Cardiac septum (tissue), 1 donor: Measurements from ENCODE around the gene TSPOAP1. TPM values are rescaled to one million over a fixed set of nuclear protein-coding genes. Genes with fewer than 3 reads are reported as not detected.

ENCODE experiments used
- DNase-seq: peaks from one replicate; pipeline ENCODE4 v3.0.0-alpha.2; 2020; ENCODE audit warnings: low spot score
- intact Hi-C: fragments of 100-400 bp; cut with DNase I; formaldehyde crosslinking; loops from one replicate; pipeline ENCODE4 v1.14.0; 2022
- total RNA-seq: library from RNA; stranded (reverse); fragmentation: NEBNext Ultra II Directional; extraction: Animal tissue kit (Norgen Biotek cat#: 25700); gene quantifications from one replicate; pipeline ENCODE4 v1.2.1, GENCODE V29; 2021
- donor health status: DM: no; HTN: no; CAD: no.

The TSPOAP1 gene
- total RNA-seq, 1 donor from 2014 or later, result 10.7 TPM

DNA sequence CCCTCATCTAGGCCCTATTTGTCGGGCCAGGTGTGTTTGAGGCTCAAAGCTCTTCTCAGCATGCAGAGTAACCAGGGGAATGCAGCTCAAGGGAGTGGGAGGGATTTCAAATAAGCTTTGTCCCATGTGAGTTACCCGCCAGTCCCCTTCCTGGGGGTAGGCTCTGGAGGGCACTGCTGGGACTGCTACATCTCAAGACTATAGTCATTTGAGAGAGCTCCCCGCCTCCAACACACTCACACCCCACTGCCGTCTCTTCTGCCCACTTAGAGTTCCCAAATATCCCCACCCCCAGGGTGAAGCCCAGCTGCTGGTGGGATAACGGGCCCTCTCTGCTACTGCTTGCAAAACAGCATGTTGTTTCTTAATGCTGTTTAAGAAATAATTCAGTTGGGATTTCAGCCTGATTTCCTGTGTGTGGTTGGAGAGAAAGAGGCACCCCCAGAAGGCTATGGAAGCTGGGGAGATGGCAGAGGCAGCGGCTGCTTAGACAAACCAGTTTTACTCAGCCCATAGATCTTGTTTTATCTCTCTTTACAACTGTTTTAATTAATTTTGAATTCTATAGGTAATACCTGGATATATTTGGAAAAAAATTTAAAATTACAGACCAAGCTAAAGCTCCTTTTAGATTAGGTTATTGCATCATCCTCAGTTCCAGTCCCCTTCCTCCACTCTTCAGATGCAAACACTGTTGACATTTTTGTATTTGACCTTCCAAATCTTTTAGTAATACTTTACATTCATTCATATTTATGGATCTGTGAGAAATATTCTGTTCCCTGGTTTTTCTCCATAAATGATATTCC is 43.8 kb downstream of the TSPOAP1 start:
- intact Hi-C loops, result no loop called here
- DNase-seq, result no peak

DNA sequence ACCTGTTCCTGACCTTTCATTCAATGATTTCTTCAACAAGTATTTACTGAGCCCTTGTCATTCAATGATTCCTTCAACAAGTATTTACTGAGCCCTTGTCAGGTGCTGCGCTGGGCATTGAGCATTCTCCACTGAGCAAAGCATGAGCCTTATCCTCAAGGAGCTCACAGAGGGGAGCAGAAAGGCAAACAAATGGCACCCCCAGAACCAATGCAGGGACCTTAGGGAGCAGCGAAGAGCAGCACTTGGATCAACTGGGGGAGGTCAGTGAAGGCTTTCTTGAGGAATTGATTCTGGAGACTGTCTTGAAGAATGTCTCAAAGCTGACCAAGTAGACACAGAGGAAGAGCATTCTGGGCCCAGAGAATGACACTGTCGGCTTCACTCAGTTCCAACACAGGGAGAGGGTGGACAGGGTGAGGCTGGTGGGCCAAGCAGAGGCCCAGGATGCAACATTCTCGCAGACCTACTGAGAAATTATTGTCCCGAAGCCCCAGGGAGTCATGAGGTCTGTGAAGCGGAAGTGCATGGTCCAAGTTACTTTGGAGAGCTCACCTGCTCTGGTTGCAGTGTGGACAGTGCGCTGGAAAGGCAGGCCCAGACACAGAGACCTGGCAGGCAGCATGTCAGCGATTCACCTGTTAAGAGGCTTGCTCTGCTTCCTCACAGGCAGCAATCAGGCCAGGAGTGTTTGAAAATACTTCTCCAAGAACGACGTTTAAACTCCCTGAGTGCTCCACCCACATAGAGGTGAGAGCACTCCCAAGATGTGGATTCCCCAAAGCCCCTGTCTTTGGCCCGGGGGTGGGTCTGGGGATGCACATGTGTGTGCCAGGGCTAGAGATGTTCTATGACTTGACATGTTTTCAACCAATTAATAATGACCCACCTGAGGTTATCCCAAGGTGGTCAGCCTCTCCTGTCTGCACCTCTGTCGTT is 44.7 kb downstream of the TSPOAP1 start:
- no peak for DNase-seq
- intact Hi-C loops, result no loop called here

DNA sequence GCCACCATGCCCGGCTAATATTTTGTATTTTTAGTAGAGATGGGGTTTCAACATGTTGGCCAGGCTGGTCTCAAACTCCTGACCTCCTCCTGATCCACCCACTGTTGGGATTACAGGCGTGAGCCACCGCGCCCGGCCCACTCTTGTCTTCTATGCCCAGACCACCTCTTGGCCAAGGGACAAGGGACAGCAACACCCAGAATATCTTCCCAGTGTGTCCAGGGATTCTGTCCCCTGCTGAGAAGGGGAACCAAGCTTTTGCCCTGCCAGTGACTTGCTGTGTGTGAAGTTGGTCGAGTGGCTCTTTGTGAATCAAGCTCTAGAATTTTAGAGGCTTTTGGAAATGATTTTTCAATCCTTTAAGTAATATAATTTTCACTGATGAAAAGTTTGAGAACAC is 46.2 kb downstream of the TSPOAP1 start:
- no peak for DNase-seq

DNA sequence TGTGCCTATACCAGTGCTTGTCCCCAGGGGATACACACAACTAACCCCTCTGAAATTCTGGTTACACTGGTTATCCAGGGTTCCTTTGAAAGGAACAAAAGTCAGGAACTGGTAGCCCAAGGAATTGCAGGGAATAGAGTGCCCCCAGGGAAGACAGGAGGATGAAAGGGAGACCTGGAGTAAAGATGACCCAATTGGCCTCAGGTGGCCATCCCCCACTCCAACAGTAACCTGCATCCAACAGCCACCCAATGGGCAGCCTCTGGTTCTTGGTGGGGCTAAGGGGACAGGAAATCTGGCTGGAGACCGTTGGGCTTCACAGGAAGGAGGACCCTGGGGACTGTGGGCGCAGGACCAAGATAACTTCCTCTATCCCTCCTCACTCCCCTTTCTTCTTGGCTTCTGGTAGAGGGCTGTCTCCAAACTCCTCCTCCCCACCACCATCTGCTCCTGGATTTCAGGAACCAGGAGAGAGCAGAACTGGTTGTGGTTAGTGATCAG is 47.0 kb downstream of the TSPOAP1 start:
- DNase-seq, result no peak
- intact Hi-C loops, result no loop called here

More for the DNA sequence above, 46.2 kb downstream of the TSPOAP1 start:
- intact Hi-C loops, result no loop called here

DNA sequence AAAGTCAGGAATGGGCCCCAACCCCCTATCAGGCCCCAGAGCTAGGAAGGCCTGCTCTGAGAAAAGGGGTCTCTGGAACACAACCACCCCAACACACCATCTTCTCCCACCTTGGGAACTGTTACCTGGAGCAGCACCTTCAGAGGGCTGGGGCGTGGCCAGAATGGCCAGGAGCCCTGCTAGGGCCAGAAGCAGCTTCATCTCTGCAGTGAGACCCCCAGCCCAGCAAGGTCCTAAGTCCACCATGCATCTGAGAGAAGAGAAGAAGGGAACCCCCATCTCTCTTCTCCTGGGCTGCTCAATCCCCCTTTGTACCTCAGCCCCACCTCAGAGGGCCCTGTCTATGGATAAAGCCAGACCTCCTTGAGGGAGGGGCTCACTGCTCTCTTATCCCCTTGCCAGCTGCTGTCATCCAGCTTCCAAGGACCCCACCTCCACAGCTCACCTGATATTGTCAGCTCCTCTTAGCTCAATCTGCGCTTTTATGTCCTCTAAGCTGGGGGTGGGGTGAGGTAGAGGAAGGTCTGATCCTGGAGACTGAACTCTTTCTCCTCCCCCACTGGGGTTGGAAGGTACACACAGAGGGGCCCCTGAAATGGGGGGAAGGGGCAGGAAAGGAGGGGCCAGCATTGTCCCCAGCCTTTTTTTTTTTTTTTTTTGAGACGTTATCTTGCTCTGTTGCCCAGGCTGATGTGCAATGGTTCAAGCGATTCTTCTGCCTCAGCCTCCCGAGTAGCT is 47.9 kb downstream of the TSPOAP1 start, which contains the start of gene MPO:
Gene MPO (minus strand): TSS at position 456 of the 738 bp plus-strand sequence. CDS start 177 bp downstream, at position 279.
- intact Hi-C loops, result no loop called here
- DNase-seq, result no peak

DNA sequence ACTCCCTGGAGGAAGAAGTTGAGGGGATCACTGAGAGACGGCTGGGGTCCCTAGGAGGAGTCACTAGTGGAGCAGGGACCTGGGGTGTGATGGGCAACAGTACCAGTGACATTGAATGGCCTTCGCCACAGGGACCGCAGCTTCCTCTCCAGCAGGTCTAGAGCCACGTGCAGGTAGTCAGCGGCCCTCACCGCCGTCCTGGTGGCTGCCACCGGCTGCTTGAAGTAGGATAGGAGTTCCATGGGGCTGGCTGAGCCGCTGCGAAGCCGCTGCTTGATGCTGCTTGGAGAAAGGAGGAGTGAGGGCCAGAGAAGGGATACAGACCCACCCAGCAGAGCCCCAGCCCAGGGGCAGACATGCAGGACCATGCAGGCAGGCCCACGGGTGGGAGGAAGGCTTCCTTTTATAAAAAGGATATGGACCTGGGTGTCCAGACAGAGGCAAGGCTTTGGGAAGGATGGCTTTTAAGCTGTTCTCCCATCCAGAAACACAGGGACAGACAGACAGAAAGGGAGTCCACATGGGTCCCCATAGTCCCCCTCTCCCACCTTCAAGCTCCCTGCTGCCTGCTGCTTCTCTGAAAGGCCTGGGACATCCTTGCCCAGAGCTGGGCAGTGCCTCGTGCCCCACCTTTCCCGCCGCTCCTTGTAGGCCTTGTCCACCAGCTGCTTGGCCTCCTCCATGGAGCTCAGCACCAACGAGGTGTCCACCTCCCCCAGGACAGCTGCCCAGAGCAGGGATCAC is 48.7 kb downstream of the TSPOAP1 start:
- intact Hi-C loops, result no loop called here
- no peak for DNase-seq

DNA sequence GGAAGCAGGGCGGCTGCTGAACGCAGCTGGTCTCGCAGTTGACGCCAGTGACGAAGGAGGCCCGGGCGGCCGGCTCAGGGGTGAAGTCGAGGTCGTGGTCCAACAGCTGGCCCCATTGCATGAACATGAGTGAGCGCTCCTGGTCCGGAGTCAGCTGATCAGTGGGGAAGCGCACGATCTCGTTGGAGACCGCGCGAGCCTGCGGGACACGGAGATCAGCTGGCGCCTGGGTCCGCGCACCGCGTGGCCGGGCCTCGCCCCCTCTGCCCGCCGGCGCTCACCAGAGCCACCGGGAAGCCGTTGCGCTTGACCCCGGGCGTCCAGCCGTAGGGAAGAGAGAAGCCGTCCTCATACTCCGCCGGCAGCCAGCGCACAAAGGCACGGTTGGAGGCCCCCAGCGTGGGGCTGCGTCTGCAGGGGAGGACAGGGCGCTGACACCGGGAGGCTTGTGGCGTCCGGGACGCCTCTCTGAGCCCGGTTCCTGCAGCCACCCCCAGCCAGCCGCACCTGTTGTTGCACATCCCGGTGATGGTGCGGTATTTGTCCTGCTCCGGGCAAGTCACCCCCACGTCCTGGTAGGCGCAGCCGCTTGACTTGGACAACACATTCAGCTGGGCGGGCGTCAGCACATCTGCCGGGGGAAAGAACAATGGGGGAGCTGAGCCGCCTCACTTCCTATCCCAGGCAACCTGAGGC is 49.4 kb downstream of the TSPOAP1 start:
- no peak for DNase-seq
- intact Hi-C loops, result no loop called here

DNA sequence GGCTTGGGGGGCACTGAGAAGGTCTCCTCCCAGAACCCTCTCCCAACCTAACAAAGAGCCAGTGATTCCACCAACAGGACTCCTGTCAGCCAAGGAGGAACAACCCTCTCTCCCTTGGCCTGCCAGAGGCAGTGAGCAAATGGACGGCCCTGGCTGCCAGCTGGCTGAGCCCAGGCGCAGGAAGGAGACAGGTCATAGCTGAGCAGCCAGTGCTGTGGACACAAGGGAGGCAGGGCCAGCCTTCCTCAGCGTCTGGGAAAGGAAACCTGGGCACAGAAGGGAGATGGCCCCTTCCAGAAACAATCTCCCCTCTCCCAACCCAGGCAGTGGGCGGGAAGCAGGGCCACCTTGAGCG is 50.0 kb downstream of the TSPOAP1 start:
- no peak for DNase-seq
- intact Hi-C loops, result no loop called here

DNA sequence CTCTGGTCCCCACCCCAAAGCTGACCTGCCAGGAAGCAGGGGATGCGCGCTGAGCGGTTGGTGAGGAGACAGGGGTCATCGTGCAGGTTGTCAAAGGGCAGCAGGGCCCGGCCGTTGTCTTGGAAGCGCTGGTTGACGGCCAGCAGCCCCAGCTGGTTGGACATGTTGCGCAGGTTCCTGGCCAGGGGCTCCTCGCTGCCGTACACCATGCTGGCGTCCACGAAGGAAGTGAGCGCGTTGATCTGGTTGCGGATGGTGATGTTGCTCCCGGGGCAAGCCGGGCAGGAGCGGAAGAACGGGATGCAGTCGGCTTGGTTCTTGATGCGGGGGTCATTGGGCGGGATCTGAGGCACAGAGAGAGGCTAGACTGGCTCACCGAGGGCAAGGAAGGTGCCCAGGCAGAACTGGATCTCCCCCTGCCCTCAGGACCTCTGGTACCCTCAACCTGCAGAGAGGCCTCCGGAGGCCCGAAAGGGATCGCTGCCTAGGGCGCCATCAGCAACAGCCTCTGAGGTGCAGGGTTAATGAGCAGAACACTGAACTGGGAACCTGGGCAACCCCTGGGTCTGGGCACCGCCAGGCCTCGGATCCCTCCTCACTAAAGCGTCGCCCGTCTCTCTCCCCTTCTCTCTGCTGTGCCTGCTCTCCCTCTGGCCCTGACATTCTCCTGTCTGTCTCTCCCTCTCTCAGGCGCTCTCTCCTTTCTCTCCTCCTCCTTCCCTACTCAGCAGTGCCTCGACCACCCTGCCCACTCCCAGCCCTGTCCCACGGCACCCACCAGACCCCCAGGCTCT is 50.6 kb downstream of the TSPOAP1 start:
- intact Hi-C loops, result no loop called here
- no peak for DNase-seq

DNA sequence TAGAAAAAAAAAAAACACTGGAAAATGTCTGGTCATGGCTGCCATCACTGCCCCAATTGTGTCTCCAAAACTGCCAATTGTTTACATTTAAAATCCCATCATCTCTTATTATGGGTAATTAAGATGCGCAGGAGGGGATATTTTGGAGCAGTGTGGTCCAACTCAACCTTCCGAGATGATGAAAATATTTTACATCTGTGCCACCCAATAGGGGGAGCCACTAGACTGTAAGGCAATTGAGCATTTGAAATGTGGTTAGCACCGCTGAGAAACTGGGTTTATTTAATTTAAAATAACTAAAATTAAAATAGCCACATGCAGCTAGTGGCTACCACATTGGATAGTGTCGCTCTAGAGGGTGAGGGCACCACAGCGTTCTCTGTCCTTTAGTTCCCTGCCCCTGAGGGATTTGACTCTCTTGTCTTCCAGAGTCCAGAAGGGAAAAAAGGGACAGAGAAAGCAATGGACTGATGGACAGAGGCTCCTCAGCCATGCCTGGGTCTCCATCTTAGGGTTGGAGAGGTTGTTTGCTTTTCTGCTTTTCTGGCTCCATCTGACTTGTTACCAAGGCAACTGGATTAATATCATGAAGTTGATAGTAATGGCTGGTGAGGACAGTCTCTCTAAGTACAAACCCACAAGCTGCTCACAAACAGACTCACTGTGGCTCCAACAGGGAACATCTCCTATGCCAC is 51.3 kb downstream of the TSPOAP1 start:
- no peak for DNase-seq
- intact Hi-C loops, result no loop called here

DNA sequence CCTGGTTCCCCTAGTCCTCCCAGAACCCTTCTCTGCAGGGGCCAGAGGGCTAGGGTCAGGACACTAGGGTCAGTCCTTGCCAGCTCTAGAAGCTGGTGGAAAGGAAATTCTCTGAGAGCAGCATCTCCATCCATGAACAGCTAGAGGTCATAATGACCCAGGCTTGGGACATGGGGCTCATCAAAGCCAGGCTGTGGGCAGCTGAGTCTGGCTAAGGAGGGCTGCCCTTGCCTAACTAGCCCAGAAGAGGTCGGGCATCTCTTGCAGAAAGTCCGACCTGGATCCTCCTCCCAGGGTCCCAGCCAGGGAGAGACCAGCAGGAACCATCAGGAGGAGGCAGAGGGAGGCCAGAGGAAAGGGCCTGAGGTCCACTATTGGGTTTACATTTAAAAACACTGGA is 52.2 kb downstream of the TSPOAP1 start:
- intact Hi-C loops, result no loop called here
- DNase-seq, result no peak

DNA sequence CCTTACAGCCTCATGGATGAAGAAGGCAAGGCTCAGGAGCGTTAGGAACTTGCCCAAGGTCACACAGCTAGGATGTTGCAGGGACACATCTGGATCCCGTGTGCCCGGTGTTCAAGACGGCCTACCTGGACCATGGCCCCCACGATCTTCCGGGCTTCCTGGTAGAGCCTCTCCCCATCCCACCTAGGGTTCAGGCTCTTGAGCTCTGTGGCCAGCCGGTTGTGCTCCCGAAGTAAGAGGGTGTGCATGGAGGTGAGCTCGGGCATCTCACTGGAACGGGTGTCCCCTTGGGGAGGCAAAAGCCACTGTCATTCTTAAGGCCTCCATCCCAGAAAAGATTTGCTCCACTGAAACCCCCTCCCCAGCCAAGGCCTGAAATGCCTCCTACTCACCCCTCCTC is 53.2 kb downstream of the TSPOAP1 start:
- DNase-seq, result no peak
- intact Hi-C loops, result no loop called here

DNA sequence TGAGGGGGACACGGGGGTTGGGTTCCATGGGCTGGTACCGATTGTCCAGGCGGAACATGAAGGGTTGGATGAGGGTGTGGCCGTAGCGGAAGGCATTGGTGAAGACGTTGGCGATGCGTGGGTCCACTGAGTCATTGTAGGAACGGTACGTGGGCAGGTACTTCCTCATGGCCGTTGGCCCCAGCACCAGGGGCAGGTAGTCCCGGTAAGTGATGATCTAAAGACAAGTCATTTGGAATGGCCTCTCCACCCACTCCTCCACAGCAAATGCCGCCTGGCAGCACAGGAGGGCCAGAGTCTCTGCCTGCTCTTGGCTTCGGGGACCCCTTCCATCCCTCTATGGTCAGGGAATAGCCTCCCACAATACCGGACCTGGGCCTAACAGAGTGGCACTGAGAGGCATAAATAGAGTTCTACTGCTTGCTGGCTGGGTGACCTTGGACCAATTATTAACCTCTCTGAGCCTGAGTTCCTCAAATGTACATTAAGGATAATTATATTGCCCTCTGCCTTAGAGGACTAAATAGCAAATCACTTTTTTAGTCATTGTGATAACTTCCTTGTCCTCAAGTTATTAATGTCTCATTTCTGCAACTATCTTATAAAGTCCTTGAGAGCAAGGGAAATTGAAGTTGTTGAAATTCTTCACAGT is 55.0 kb downstream of the TSPOAP1 start:
- DNase-seq, result no peak
- intact Hi-C loops, result no loop called here

DNA sequence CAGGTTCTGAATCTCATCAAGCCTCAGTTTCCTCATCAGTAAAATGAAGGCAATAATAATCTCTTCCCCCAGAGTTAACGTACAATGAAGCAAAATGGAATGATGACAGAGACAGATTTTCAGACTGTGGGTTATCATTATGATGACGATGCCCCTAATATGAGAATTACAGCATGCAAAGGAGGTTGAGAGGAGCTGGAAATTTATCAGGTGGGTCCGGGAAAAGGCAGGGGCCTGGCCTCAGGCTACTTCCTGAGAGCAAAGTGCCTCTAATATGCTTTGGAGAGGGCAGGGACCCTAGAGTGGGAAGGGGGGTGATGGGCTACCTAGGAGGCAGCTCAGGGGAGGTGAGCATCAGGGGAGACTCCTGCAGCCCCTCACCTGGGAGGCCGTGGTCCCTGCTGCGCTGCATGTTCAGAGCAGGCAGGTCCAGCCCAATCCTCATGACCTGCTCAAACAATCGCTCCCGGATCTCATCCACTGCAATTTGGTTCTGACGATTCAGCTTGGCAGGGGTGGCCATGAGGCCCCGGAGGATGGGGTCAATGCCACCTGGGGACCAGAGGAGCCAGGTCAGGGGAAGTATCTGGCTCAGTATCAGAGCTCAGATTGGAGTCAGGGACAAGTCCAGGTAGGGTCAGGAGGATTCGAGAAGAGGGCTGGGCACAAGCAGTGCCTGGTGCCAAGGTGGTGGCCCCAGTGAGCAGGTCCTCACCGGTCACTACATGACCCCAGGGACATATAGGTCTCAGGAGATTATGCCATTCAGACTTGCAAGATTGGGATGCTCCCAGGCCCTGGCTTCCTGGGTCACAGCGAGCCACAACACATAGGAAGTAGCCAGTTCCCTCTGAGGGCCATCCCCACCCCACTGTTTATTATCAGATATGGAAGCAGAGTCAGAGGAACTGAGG is 56.0 kb downstream of the TSPOAP1 start:
- DNase-seq, result no peak

DNA sequence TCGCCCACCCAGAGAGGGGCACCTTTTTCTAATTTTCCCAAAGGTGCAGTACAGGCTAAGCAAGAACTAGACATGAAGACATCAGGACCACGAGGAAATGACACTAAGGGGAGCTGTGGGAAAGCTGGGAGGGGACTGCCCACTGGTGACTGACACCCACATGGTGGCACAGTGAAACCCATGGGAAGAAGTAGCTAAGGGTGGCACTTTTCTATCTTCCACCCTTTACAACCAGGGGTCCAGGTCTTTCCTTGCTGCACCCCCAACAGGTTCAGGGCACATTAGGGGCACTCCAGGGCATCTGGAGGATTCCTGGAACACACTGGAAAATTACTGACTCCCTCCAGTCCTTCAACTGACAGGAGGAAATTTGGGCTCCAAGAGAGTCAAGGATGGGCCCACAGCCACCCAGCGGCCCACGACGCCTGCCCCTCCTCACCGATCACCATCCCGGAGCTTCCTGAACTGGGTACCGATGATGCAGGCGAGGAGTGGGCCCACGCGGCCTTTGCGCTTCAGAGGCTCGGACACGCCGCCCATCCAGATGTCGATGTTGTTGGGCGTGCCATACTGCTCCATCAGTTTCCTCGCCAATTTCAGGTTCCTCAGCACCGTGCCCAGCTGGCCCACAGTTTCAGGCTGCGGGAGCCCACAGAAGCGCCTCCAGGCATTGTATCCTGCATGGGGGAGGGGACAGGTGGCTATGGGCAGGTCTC is 57.2 kb downstream of the TSPOAP1 start:
- DNase-seq, result no peak
- intact Hi-C loops, result no loop called here

More for the DNA sequence above, 56.0 kb downstream of the TSPOAP1 start:
- intact Hi-C loops, result no loop called here
